GM12892 (cell line): ENCODE data around the gene SMIM8.

Experiments
- POLR2A ChIP-seq: IDR thresholded peaks from 2 replicates; pipeline ENCODE4 v1.6.1; 2011; ENCODE audit warnings: low read depth, low read length, control low read depth
- POLR2AphosphoS5 ChIP-seq: IDR thresholded peaks from 2 replicates; pipeline ENCODE4 v1.6.1; 2011; ENCODE audit warnings: low read depth, low read length, control low read depth

- TF ChIP-seq POLR2A = no peak
- TF ChIP-seq POLR2AphosphoS5 = no peak
Measured at GRCh38 chr6:87351583-87351982, 29.2 kb downstream of the SMIM8 start.
